IMR-90 (cell line): ENCODE measurements around the gene CNBD2. TPM values are rescaled to one million over a fixed set of nuclear protein-coding genes. Genes with fewer than 3 reads are reported as not detected.
A peak's percentile ranks its signal among the peaks of the same experiment; 100 is the strongest.

ENCODE experiments used
- ATAC-seq: fragments of 200-7000 bp; cut with Tn5 transposase; 2 replicates; pipeline ENCODE4 v1.9.1; 2020; ENCODE audit warnings: low read depth, mild to moderate bottlenecking, moderate library complexity
- BruUV-seq: library from RNA; stranded (reverse); fragments of 400-500 nt; replicated peaks from 2 replicates; lab custom pipeline; 2021; lab: Mats Ljungman, UMichigan
- CTCF ChIA-PET: fragments of 300-600 bp; formaldehyde crosslinking; extraction: SDS; loops from one replicate; lab custom pipeline; 2021; ENCODE audit warnings: antibody characterized with exemption; lab: Yijun Ruan, JAX
- POLR2A ChIA-PET: fragments of 300-600 bp; sonication (Branson Sonifier 250); formaldehyde crosslinking; loops from one replicate; lab custom pipeline; 2022; ENCODE audit warnings: antibody characterized with exemption; ENCODE audit not compliant: unreplicated experiment; lab: Charles Lee
- DNase-seq: peaks from one replicate; pipeline ENCODE4 v3.0.0; 2013
- H2AFZ ChIP-seq: replicated peaks from 2 replicates; pipeline ENCODE3; 2013; ENCODE audit warnings: low read length, mild to moderate bottlenecking; ENCODE audit not compliant: poor library complexity
- H2AK5ac ChIP-seq: 2 replicates; pipeline ENCODE4 v1.6.1; 2013; ENCODE audit warnings: low read depth, low read length, inconsistent platforms
- H2AK9ac ChIP-seq: replicated peaks from 2 replicates; pipeline ENCODE3; 2013; ENCODE audit warnings: mild to moderate bottlenecking, low read depth, low read length, moderate library complexity; ENCODE audit not compliant: poor library complexity
- H2BK120ac ChIP-seq: 2 replicates; pipeline ENCODE4 v1.6.1; 2013; ENCODE audit warnings: low read depth, low read length, inconsistent platforms
- H2BK15ac ChIP-seq: 3 replicates; pipeline ENCODE4 v1.6.1; 2013; ENCODE audit warnings: low read depth, low read length, inconsistent platforms
- H2BK20ac ChIP-seq: 2 replicates; pipeline ENCODE4 v1.6.1; 2013; ENCODE audit warnings: low read depth, mild to moderate bottlenecking, inconsistent platforms, low read length, moderate library complexity
- H2BK5ac ChIP-seq: 2 replicates; pipeline ENCODE4 v1.6.1; 2013; ENCODE audit warnings: mild to moderate bottlenecking, low read depth, low read length, inconsistent platforms; ENCODE audit not compliant: poor library complexity, severe bottlenecking
- H3K14ac ChIP-seq: replicated peaks from 2 replicates; pipeline ENCODE4 v1.6.1; 2013; ENCODE audit warnings: low read depth, low read length, inconsistent platforms
- H3K18ac ChIP-seq: 2 replicates; pipeline ENCODE4 v1.6.1; 2013; ENCODE audit warnings: low read depth, low read length, control low read depth
- H3K23ac ChIP-seq: 2 replicates; pipeline ENCODE4 v1.6.1; 2013; ENCODE audit warnings: low read depth, low read length, inconsistent platforms
- H3K27ac ChIP-seq: 2 replicates; pipeline ENCODE4 v1.5.1; 2013; ENCODE audit warnings: mild to moderate bottlenecking, control low read depth, low read length; ENCODE audit not compliant: insufficient read depth
- H3K27me3 ChIP-seq: 2 replicates; pipeline ENCODE4 v1.6.1; 2013; ENCODE audit warnings: low read length; ENCODE audit not compliant: control insufficient read depth, insufficient read depth
- H3K36me3 ChIP-seq: 2 replicates; pipeline ENCODE4 v1.6.1; 2013; ENCODE audit warnings: low read length, mixed read lengths; ENCODE audit not compliant: control insufficient read depth, insufficient read depth
- H3K4ac ChIP-seq: 2 replicates; pipeline ENCODE4 v1.6.1; 2013; ENCODE audit warnings: low read depth, low read length, inconsistent platforms
- H3K4me1 ChIP-seq: 2 replicates; pipeline ENCODE4 v1.6.1; 2013; ENCODE audit warnings: low read length, mixed read lengths; ENCODE audit not compliant: control insufficient read depth, insufficient read depth
- H3K4me2 ChIP-seq: 2 replicates; pipeline ENCODE4 v1.6.1; 2013; ENCODE audit warnings: low read depth, mild to moderate bottlenecking, control low read depth, low read length, moderate library complexity
- H3K4me3 ChIP-seq: 2 replicates; pipeline ENCODE4 v1.5.1; 2013; ENCODE audit warnings: low read depth, mild to moderate bottlenecking, control low read depth, low read length, moderate library complexity; ENCODE audit not compliant: insufficient read depth
- H3K56ac ChIP-seq: 2 replicates; pipeline ENCODE4 v1.6.1; 2013; ENCODE audit warnings: low read length, inconsistent platforms; ENCODE audit not compliant: insufficient read depth; ENCODE audit errors: extremely low read depth
- H3K79me1 ChIP-seq, 2 experiments: 2 replicates each; pipeline ENCODE4 v1.6.1; 2013; ENCODE audit warnings: low read length in 2 of 2, inconsistent platforms in 1 of 2, low read depth in 1 of 2
- H3K9ac ChIP-seq: 2 replicates; pipeline ENCODE4 v1.6.1; 2013; ENCODE audit warnings: low read depth, low read length, control low read depth
- H3K9me1 ChIP-seq: 2 replicates; pipeline ENCODE4 v1.6.1; 2013; ENCODE audit warnings: low read length, inconsistent platforms; ENCODE audit not compliant: insufficient read depth
- H3K9me3 ChIP-seq: 2 replicates; pipeline ENCODE4 v1.6.1; 2013; ENCODE audit warnings: low read length; ENCODE audit not compliant: control insufficient read depth, insufficient read depth
- H4K20me1 ChIP-seq: 2 replicates; pipeline ENCODE4 v1.6.1; 2013; ENCODE audit warnings: low read length, inconsistent platforms; ENCODE audit not compliant: insufficient read depth
- H4K5ac ChIP-seq: 2 replicates; pipeline ENCODE4 v1.6.1; 2013; ENCODE audit warnings: mild to moderate bottlenecking, low read depth, low read length, control low read depth
- H4K8ac ChIP-seq, 2 experiments: 2 replicates each; pipeline ENCODE4 v1.6.1; 2013; ENCODE audit warnings: low read depth in 2 of 2, low read length in 2 of 2, control low read depth in 1 of 2, inconsistent platforms in 1 of 2
- H4K91ac ChIP-seq: 2 replicates; pipeline ENCODE4 v1.6.1; 2013; ENCODE audit warnings: low read depth, low read length, inconsistent platforms; ENCODE audit not compliant: insufficient read depth
- CHD1 ChIP-seq: IDR thresholded peaks from 2 replicates; pipeline ENCODE4 v1.6.1; 2012; ENCODE audit warnings: low read depth, low read length, improper control_type of control experiment
- MAZ ChIP-seq: IDR thresholded peaks from 2 replicates; pipeline ENCODE4 v1.6.1; 2012; ENCODE audit warnings: low read depth, mild to moderate bottlenecking, low read length, improper control_type of control experiment, moderate library complexity, borderline replicate concordance
- RFX5 ChIP-seq: IDR thresholded peaks from 2 replicates; pipeline ENCODE4 v1.8.0; 2012; ENCODE audit warnings: low read depth, mild to moderate bottlenecking, low read length, moderate library complexity
- WGBS, 2 experiments: methylation state at CpG; one replicate each; pipeline versions ENCODE4 v1.1.5 to v1.1.7; 2013; ENCODE audit warnings: missing lambda C conversion rate in 2 of 2; ENCODE audit not compliant: insufficient read length in 1 of 2; ENCODE audit errors: extremely low coverage in 2 of 2; 5-methylcytosine and 5-hydroxymethylcytosine counted together
- dilution Hi-C: fragments of 300-500 bp; cut with HindIII; formaldehyde crosslinking; loops from one replicate; pipeline ENCODE4 v1.14.3; 2018; ENCODE audit warnings: low sequenced_read_pairs; ENCODE audit not compliant: unreplicated experiment
- in situ Hi-C: fragments of 300-500 bp; cut with MboI; formaldehyde crosslinking; loops from 3 replicates; pipeline ENCODE4 v1.14.3; 2019; ENCODE audit warnings: low sequenced_read_pairs, inconsistent platforms, mixed read lengths
- intact Hi-C: fragments of 100-400 bp; cut with micrococcal nuclease; formaldehyde crosslinking; loops from 2 replicates; pipeline ENCODE4 v1.10.0; 2022
- polyA plus RNA-seq, 3 experiments: library from polyadenylated mRNA; depleted of rRNA; stranded (reverse); fragments of >200 nt; gene quantifications; 2 replicates each; pipeline ENCODE4 v1.2.3, GENCODE V29; 2012; ENCODE audit warnings: low replicate concordance in 1 of 3
- total RNA-seq: library from RNA; depleted of rRNA; stranded (reverse); fragments of >200 nt; gene quantifications from 2 replicates; pipeline ENCODE4 v1.2.3, GENCODE V29; 2012

CNBD2 gene
- total and polyA plus RNA-seq, 2 of the 4 experiments (the other 2 are of a cell fraction), result 0.90 to 1.7 TPM

GRCh38 chr20:36064658-36065426 is 96.5 kb downstream of the CNBD2 start:
- Histone ChIP-seq H3K4me1 (0 out of 2 replicates have a peak, but pooled peaks cover 1% of the 10 kb centered on the region), H3K18ac (peak overlapping the region; percentile 68), H3K4me2 (peak overlapping the region; percentile 78), H2BK20ac (no peak overlapping the region), H2BK120ac (no peak overlapping the region; the same call in 1 of the 2 replicates), H2AFZ (peak overlapping the region; percentile 99), H4K20me1 (no peaks in the 10 kb centered on the region), H3K9me3 (no peaks in the 10 kb centered on the region), H2AK5ac (no peak overlapping the region), H2AK9ac (peak overlapping the region; percentile 43), H3K4me3 (peak overlapping the region; percentile 56), H3K27ac (peak overlapping the region; percentile 39), H4K91ac (no peak overlapping the region; the same call in 1 of the 2 replicates), H4K5ac (peak overlapping the region; percentile 76), H3K9me1 (no peaks in the 10 kb centered on the region; the same call in 1 of the 2 replicates), H3K9ac (peak overlapping the region; percentile 64), H2BK5ac (no peak overlapping the region), H3K27me3 (peaks cover 4% of the 10 kb centered on the region; the same call in 1 of the 2 replicates), H2BK15ac (no peak overlapping the region; the same call in 2 of the 3 replicates), H3K79me1 (no peaks in the 10 kb centered on the region), H3K56ac (no peak overlapping the region), H3K4ac (peak overlapping the region; percentile 83), H3K23ac (no peak overlapping the region; the same call in 1 of the 2 replicates), H3K36me3 (no peaks in the 10 kb centered on the region), H3K14ac (peak overlapping the region; percentile 89; the same call in 1 of the 2 replicates), H4K8ac (peak overlapping the region; percentile 15 to 94; a peak in 2 of 4 replicates)
- WGBS, 2 experiments, result 10% methylated on average over 38 of the region's 61 CpGs; no CpG with 5 or more reads in 1 of the 2 experiments
- ChIA-PET CTCF (no interaction called here), POLR2A (no interaction called here)
- ATAC-seq (peak; percentile 100), DNase-seq (peak; percentile 70)
- no TSS peak for BruUV-seq
- TF ChIP-seq RFX5 (0 out of 2 replicates have a peak, but pooled peaks have one; percentile 16), MAZ (peak; percentile 27; the same call in 1 of the 2 replicates), CHD1 (no peak)
- intact Hi-C loops, result no loop called here
- in situ Hi-C loops, result no loop called here
- dilution Hi-C loops, result no loop called here
